Natural killer cell treated with Interleukin-12 subunit alpha and Interleukin-12 subunit beta and Interleukin-15 and Interleukin-18, amount 100 ng/mL, for 72 hours (primary cell): Measurements from ENCODE around the gene NINL. TPM values are rescaled to one million over a fixed set of nuclear protein-coding genes. Genes with fewer than 3 reads are reported as not detected.

Source experiments
- ATAC-seq, 2 donors: fragments of 150-1000 bp; cut with Tn5 transposase in 1 of 2; sonication (Bioruptor Pico), chemical (Tn5 transposase) in 1 of 2; 2 replicates each; pipeline ENCODE4 v1.10.0; 2021
- DNase-seq: peaks from one replicate; pipeline ENCODE4 v3.0.0; 2022; ENCODE audit warnings: low spot score
- H3K27ac Mint-ChIP-seq, 2 donors: 1 replicate in 1 of 2; 2 replicates in 1 of 2; pipeline ENCODE4 v1.8.0; 2022; ENCODE audit warnings: mixed read lengths in 2 of 2, mild to moderate bottlenecking in 1 of 2, moderate library complexity in 1 of 2
- H3K27me3 Mint-ChIP-seq, 2 donors: 1 replicate in 1 of 2; 2 replicates in 1 of 2; pipeline ENCODE4 v1.8.0; 2022; ENCODE audit warnings: mixed read lengths in 2 of 2
- H3K36me3 Mint-ChIP-seq: one replicate; pipeline ENCODE4 v1.8.0; 2022; ENCODE audit warnings: mixed read lengths
- H3K4me1 Mint-ChIP-seq, 2 donors: 1 replicate in 1 of 2; 2 replicates in 1 of 2; pipeline ENCODE4 v1.8.0; 2022; ENCODE audit warnings: low read depth in 2 of 2, mixed read lengths in 2 of 2, mild to moderate bottlenecking in 1 of 2
- H3K4me3 Mint-ChIP-seq: one replicate; pipeline ENCODE4 v1.8.0; 2022; ENCODE audit warnings: mixed read lengths
- H3K9me3 Mint-ChIP-seq: 2 replicates; pipeline ENCODE4 v1.8.0; 2022; ENCODE audit warnings: mixed read lengths
- total RNA-seq, 2 donors: library from RNA; stranded (reverse); gene quantifications; one replicate each; pipeline ENCODE4 v1.2.3, GENCODE V29; 2022

NINL gene
- total RNA-seq, 2 donors from 2014 or later: 1.4 to 1.6 TPM

- Mint-ChIP-seq H3K4me1 (no peaks in the 10 kb centered on the region), H3K27ac (no peak overlapping the region), H3K27me3 (no peaks in the 10 kb centered on the region), H3K9me3 (no peaks in the 10 kb centered on the region), H3K4me3 (no peak overlapping the region), H3K36me3 (no peaks in the 10 kb centered on the region)
- no peak for ATAC-seq
- peak; percentile 49 for DNase-seq
Measured at GRCh38 chr20:25493748-25494505, 91.4 kb downstream of the NINL start.

- Mint-ChIP-seq H3K27ac (no peak overlapping the region), H3K9me3 (no peaks in the 10 kb centered on the region), H3K27me3 (no peaks in the 10 kb centered on the region), H3K4me1 (no peaks in the 10 kb centered on the region), H3K36me3 (no peaks in the 10 kb centered on the region), H3K4me3 (no peak overlapping the region)
- ATAC-seq: no peak
- DNase-seq: peak; percentile 59
Measured at GRCh38 chr20:25493137-25493536, 92.2 kb downstream of the NINL start.

- Mint-ChIP-seq H3K27me3 (no peaks in the 10 kb centered on the region), H3K4me3 (no peak overlapping the region), H3K27ac (no peak overlapping the region), H3K4me1 (peaks cover under 1% of the 10 kb centered on the region in 2 donors), H3K9me3 (no peaks in the 10 kb centered on the region), H3K36me3 (no peaks in the 10 kb centered on the region)
- ATAC-seq (no peak), DNase-seq (peak; percentile 26)
Measured at GRCh38 chr20:25491446-25492038, 93.8 kb downstream of the NINL start.

GRCh38 chr20:25490656-25491445 lies 94.5 kb downstream of the NINL start:
- ATAC-seq: peak in 1 of 2 donors; percentile 46
- no peak overlapping the region for H3K4me3 Mint-ChIP-seq

GRCh38 chr20:25489221-25489871 lies 96.0 kb downstream of the NINL start:
- DNase-seq (peak; percentile 58), ATAC-seq (no peak)
- Mint-ChIP-seq H3K4me3 (no peak overlapping the region), H3K27me3 (peaks cover 0 to 7% of the 10 kb centered on the region in 2 donors), H3K9me3 (no peaks in the 10 kb centered on the region), H3K27ac (no peak overlapping the region), H3K36me3 (no peaks in the 10 kb centered on the region), H3K4me1 (peaks cover 9 to 15% of the 10 kb centered on the region in 2 donors)

More at GRCh38 chr20:25490656-25491445, 94.5 kb downstream of the NINL start:
- H3K36me3 Mint-ChIP-seq: no peaks in the 10 kb centered on the region
- peaks cover 0 to 2% of the 10 kb centered on the region in 2 donors for H3K27me3 Mint-ChIP-seq
- peak; percentile 31 for DNase-seq
- H3K9me3 Mint-ChIP-seq: no peaks in the 10 kb centered on the region
- no peak overlapping the region for H3K27ac Mint-ChIP-seq
- peaks cover 4 to 6% of the 10 kb centered on the region in 2 donors for H3K4me1 Mint-ChIP-seq

- DNase-seq (peak; percentile 20), ATAC-seq (no peak)
- Mint-ChIP-seq H3K36me3 (no peaks in the 10 kb centered on the region), H3K4me3 (no peak overlapping the region), H3K27ac (no peak overlapping the region), H3K27me3 (peaks cover 0 to 11% of the 10 kb centered on the region in 2 donors), H3K4me1 (peaks cover 9 to 16% of the 10 kb centered on the region in 2 donors), H3K9me3 (no peaks in the 10 kb centered on the region)
Measured at GRCh38 chr20:25487975-25488374, 97.4 kb downstream of the NINL start.

- ATAC-seq: no peak
Measured at GRCh38 chr20:25487306-25487705, 98.0 kb downstream of the NINL start.

GRCh38 chr20:25486377-25486776 lies 99.0 kb downstream of the NINL start:
- H3K4me1 Mint-ChIP-seq: peaks cover 9 to 16% of the 10 kb centered on the region in 2 donors
- H3K36me3 Mint-ChIP-seq: no peaks in the 10 kb centered on the region
- no peaks in the 10 kb centered on the region for H3K9me3 Mint-ChIP-seq
- no peak overlapping the region for H3K27ac Mint-ChIP-seq
- H3K4me3 Mint-ChIP-seq: no peak overlapping the region
- peaks cover 0 to 11% of the 10 kb centered on the region in 2 donors for H3K27me3 Mint-ChIP-seq
- DNase-seq (no peak), ATAC-seq (no peak)

More at GRCh38 chr20:25487306-25487705, 98.0 kb downstream of the NINL start:
- H3K27ac Mint-ChIP-seq: no peak overlapping the region
- no peaks in the 10 kb centered on the region for H3K9me3 Mint-ChIP-seq
- peak; percentile 25 for DNase-seq
- peaks cover 9 to 16% of the 10 kb centered on the region in 2 donors for H3K4me1 Mint-ChIP-seq
- no peak overlapping the region for H3K4me3 Mint-ChIP-seq
- peaks cover 0 to 11% of the 10 kb centered on the region in 2 donors for H3K27me3 Mint-ChIP-seq
- H3K36me3 Mint-ChIP-seq: no peaks in the 10 kb centered on the region

- ATAC-seq: no peak
- H3K27ac Mint-ChIP-seq: no peak overlapping the region
Measured at GRCh38 chr20:25485872-25486271, 99.5 kb downstream of the NINL start.

GRCh38 chr20:25484911-25485511 lies 100.3 kb downstream of the NINL start:
- Mint-ChIP-seq H3K27me3 (peaks cover 0 to 11% of the 10 kb centered on the region in 2 donors), H3K4me3 (no peak overlapping the region)
- no peak for ATAC-seq

More at GRCh38 chr20:25485872-25486271, 99.5 kb downstream of the NINL start:
- Mint-ChIP-seq H3K4me1 (peaks cover 9 to 16% of the 10 kb centered on the region in 2 donors), H3K27me3 (peaks cover 0 to 11% of the 10 kb centered on the region in 2 donors), H3K9me3 (no peaks in the 10 kb centered on the region), H3K36me3 (no peaks in the 10 kb centered on the region), H3K4me3 (no peak overlapping the region)
- no peak for DNase-seq

GRCh38 chr20:25484224-25484846 lies 101.0 kb downstream of the NINL start:
- no peak for ATAC-seq
- H3K4me3 Mint-ChIP-seq: no peak overlapping the region
- peaks cover 9 to 16% of the 10 kb centered on the region in 2 donors for H3K4me1 Mint-ChIP-seq

More at GRCh38 chr20:25484911-25485511, 100.3 kb downstream of the NINL start:
- Mint-ChIP-seq H3K36me3 (no peaks in the 10 kb centered on the region), H3K9me3 (no peaks in the 10 kb centered on the region), H3K4me1 (peaks cover 9 to 16% of the 10 kb centered on the region in 2 donors), H3K27ac (no peak overlapping the region)
- no peak for DNase-seq

GRCh38 chr20:25483431-25484132 lies 101.7 kb downstream of the NINL start:
- no peak overlapping the region for H3K4me3 Mint-ChIP-seq
- peaks cover 9 to 16% of the 10 kb centered on the region in 2 donors for H3K4me1 Mint-ChIP-seq
- H3K27me3 Mint-ChIP-seq: peaks cover 0 to 11% of the 10 kb centered on the region in 2 donors
- ATAC-seq (no peak), DNase-seq (peak; percentile 44)
- H3K36me3 Mint-ChIP-seq: no peaks in the 10 kb centered on the region
- no peak overlapping the region for H3K27ac Mint-ChIP-seq
- H3K9me3 Mint-ChIP-seq: no peaks in the 10 kb centered on the region

More at GRCh38 chr20:25484224-25484846, 101.0 kb downstream of the NINL start:
- no peak overlapping the region for H3K27ac Mint-ChIP-seq
- no peaks in the 10 kb centered on the region for H3K36me3 Mint-ChIP-seq
- no peak for DNase-seq
- H3K27me3 Mint-ChIP-seq: peaks cover 0 to 11% of the 10 kb centered on the region in 2 donors
- H3K9me3 Mint-ChIP-seq: no peaks in the 10 kb centered on the region
